ENCODE measurements around the gene PCSK6. TPM values are rescaled to one million over a fixed set of nuclear protein-coding genes. Genes with fewer than 3 reads are reported as not detected.

Gene PCSK6
- total and polyA plus RNA-seq, 2 of the 8 experiments (the other 6 are each of a cell fraction or from before 2014, with no cell fraction given), result 1.9 to 4.0 TPM

DNA sequence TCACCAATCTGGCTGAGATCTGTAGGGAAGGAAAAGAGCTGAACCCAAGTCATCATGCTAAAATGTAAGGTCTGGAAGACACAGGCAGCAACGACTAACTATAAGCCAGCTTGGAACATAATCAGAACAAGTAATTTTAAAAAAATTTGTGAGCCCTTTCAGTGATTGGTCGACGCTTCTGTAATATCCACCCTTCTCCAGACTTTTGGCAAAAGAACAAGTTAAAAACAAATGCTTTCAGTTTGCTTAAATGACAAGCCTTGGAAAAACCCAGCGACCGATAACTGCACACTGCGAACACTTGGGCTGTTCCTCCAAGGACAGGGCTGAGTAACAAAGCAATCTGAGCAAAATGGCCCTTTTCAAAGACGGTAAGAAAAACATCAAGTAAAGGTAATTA is 49.6 kb downstream of the PCSK6 start:
- Histone ChIP-seq H2BK5ac (ENCODE audit: low read depth, low read length) (no peak overlapping the region), H3K79me2 (ENCODE audit: control insufficient read depth in 1 of 2, insufficient read depth in 2 of 2, low read length in 2 of 2) (no peaks in the 10 kb centered on the region), H3K9ac (replicated peaks in 1 of 4; ENCODE audit: extremely low read depth in 1 of 4, low read depth in 3 of 4, low read length in 3 of 4) (no peak overlapping the region), H2BK120ac (replicated peaks; ENCODE audit: low read depth, low read length) (no peak overlapping the region), H3K27me3 (replicated peaks in 1 of 4; ENCODE audit: control insufficient read depth in 3 of 4, extremely low read depth in 1 of 4, insufficient read depth in 3 of 4, low read length in 3 of 4) (no peaks in the 10 kb centered on the region; a peak in 1 of 7 replicates), H3K79me1 (ENCODE audit: low read depth, low read length) (no peaks in the 10 kb centered on the region), H4K91ac (replicated peaks; ENCODE audit: insufficient read length, low read length) (no peak overlapping the region), H3K23me2 (ENCODE audit: low read depth, low read length) (peaks cover 2% of the 10 kb centered on the region; the same call in 1 of the 2 replicates), H3K23ac (ENCODE audit: insufficient read length) (no peak overlapping the region), H3K36me3 (ENCODE audit: control insufficient read depth in 2 of 4, insufficient read depth in 4 of 4, low read length in 3 of 4) (no peaks in the 10 kb centered on the region), H2AFZ (ENCODE audit: low read length) (no peak overlapping the region), H3K4me2 (ENCODE audit: insufficient read depth in 1 of 2, low read depth in 2 of 2, low read length in 2 of 2) (no peak overlapping the region), H4K20me1 (replicated peaks in 1 of 2; ENCODE audit: control insufficient read depth in 1 of 2, insufficient read depth in 2 of 2, low read length in 2 of 2) (no peaks in the 10 kb centered on the region), H2BK15ac (ENCODE audit: low read length) (no peak overlapping the region), H3K18ac (ENCODE audit: extremely low read depth, low read length) (no peak overlapping the region), H3K27ac (ENCODE audit: low read depth, low read length) (no peak overlapping the region), H4K5ac (ENCODE audit: insufficient read length, low read depth, low read length) (no peak overlapping the region), H2BK12ac (ENCODE audit: low read depth, low read length) (no peak overlapping the region), H2AK5ac (ENCODE audit: low read depth, low read length) (no peak overlapping the region), H3K56ac (replicated peaks; ENCODE audit: insufficient read length, low read depth, low read length) (no peak overlapping the region), H3K14ac (ENCODE audit: insufficient read length) (no peak overlapping the region), H3K9me3 (ENCODE audit: insufficient read depth in 2 of 2, low read depth in 1 of 2, low read length in 1 of 2) (no peaks in the 10 kb centered on the region; a peak in 1 of 4 replicates), H2BK20ac (ENCODE audit: low read length) (no peak overlapping the region), H3K4ac (replicated peaks; ENCODE audit: insufficient read length, low read depth, low read length) (no peak overlapping the region), H3K4me3 (ENCODE audit: extremely low read depth in 1 of 4, insufficient read depth in 2 of 4, low read depth in 3 of 4, low read length in 4 of 4) (no peak overlapping the region), H3K4me1 (replicated peaks in 1 of 4; ENCODE audit: control insufficient read depth in 3 of 4, insufficient read depth in 4 of 4, low read length in 3 of 4) (peaks cover 0 to 10% (median 0%) of the 10 kb centered on the region in 4 experiments; a peak in 2 of 7 replicates), H4K8ac (ENCODE audit: extremely low read depth, insufficient read depth, low read length) (no peak overlapping the region)
- DNase-seq (ENCODE audit: low read depth in 1 of 2, low spot score in 2 of 2) (no peak), FAIRE-seq (no peak)
- 94% methylated on average over 7 of the region's 7 CpGs; no CpG with 5 or more reads in 1 of the 2 experiments for WGBS, 2 experiments (ENCODE audit: extremely low coverage in 1 of 2, insufficient coverage in 1 of 2, insufficient read length in 1 of 2, insufficient replicate concordance in 2 of 2, low coverage in 1 of 2, low lambda C conversion rate in 2 of 2, missing lambda C conversion rate in 1 of 2)
- CTCF ChIA-PET (ENCODE audit: partially characterized antibody), result interaction anchor here (1.0 to 1.3 kb wide), 2 partner anchors 11 to 15 kb away, joined by 3 to 5 read pairs; no protein-coding TSS in a partner anchor
- POLR2A ChIA-PET (ENCODE audit: partially characterized antibody), result interaction anchor here (0.5 kb wide), 1 partner anchor 119 kb away, joined by 3 read pairs; no protein-coding TSS in a partner anchor
- TF ChIP-seq TAF7 (optimal IDR thresholded peaks at IDR 0.05; ENCODE audit: borderline replicate concordance, low read depth, low read length), result no peak

Data from H1 (cell line).